ENCODE measurements around the gene TCP11X1. TPM values are rescaled to one million over a fixed set of nuclear protein-coding genes. Genes with fewer than 3 reads are reported as not detected.
"Not testable (repeated sequence)": the region's sequence is repeated elsewhere in the genome, so short reads cannot be mapped to it uniquely, and the experiment has no call there.

The TCP11X1 gene
- total RNA-seq, 1 experiment from 2014 or later, result not detected

DNA sequence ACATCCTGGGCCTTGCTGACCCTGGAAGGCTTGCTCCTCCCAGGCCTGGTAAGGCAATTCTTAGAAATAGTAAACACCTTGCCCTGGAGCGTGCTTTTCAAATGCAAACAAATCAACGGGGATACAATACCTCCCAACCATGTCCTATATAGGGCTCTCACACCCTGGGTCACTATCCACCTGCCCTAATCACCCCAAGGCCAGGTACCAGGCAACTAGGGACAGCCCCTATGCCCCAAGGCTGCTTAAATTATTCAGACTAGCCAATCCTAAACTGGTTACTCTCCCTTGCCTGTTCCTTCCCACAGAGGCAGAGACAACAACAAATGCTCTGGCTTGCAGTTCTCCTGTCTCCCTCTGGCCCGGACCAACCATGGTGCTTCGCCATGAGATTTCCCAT, 57.1 kb downstream of the TCP11X1 start:
- CTCF ChIA-PET; intact Hi-C loops (cut with micrococcal nuclease; ENCODE audit: unreplicated experiment); H3K4me3 ChIP-seq (ENCODE audit: low read depth, low read length, poor library complexity, severe bottlenecking); H3K36me3 ChIP-seq (ENCODE audit: insufficient read depth, low read length, poor library complexity, severe bottlenecking); H3K27ac ChIP-seq (ENCODE audit: low read depth, low read length, poor library complexity, severe bottlenecking); DNase-seq (ENCODE audit: low spot score); POLR2A ChIA-PET (ENCODE audit: low non-redundant PET); BruUV-seq (replicated peaks); H3K4me1 ChIP-seq (ENCODE audit: insufficient read depth, low read length, poor library complexity, severe bottlenecking); H3K9me3 ChIP-seq (ENCODE audit: low read depth, low read length, poor library complexity, severe bottlenecking); H3K27me3 ChIP-seq (replicated peaks; ENCODE audit: insufficient read depth, low read depth, low read length, poor library complexity): not testable (repeated sequence)

Other genes starting within 250 kb of the TCP11X1 start
- gene TCEAL2, start 89.6 kb upstream of the TCP11X1 start, total RNA-seq (2021), result 0.28 TPM in 1 of 2 replicates, not detected in the other
- not detected in 2 replicates for gene TCEAL6, start 72.8 kb upstream of the TCP11X1 start, total RNA-seq (2021)
- gene BEX5, start 59.3 kb upstream of the TCP11X1 start, total RNA-seq (2021), result 0.50 TPM in 1 of 2 replicates, not detected in the other
- not detected in 2 replicates for gene NXF2, start 31.9 kb downstream of the TCP11X1 start, total RNA-seq (2021)
- gene NXF2B, start 224.7 kb downstream of the TCP11X1 start, total RNA-seq (2021), result not detected in 2 replicates

Measured in A673 (cell line).